Measurements from ENCODE around the gene FAM169A.

GRCh38 chr5:74862221-74862620 is 4.0 kb downstream of the FAM169A start:
- TF ChIP-seq CTCF (IDR thresholded peaks at IDR 0.05; ENCODE audit: low read length) (no peak), EZH2 (IDR thresholded peaks at IDR 0.05; ENCODE audit: borderline replicate concordance, low read length) (no peak)

All from OCI-LY1 (cell line).